GM21529 (cell line): ENCODE data around the gene FMNL2.

ENCODE experiments used
- ATAC-seq: cut with Tn5 transposase; IDR thresholded peaks from one replicate; pipeline ENCODE4 v1.9.1; 2021; ENCODE audit not compliant: unreplicated experiment

The FMNL2 gene

GRCh38 chr2:152337511-152337903 lies 2.5 kb downstream of the FMNL2 start:
- no peak for ATAC-seq

GRCh38 chr2:152339556-152340286 lies 4.7 kb downstream of the FMNL2 start:
- ATAC-seq, result no peak

GRCh38 chr2:152342259-152343046 lies 7.5 kb downstream of the FMNL2 start:
- ATAC-seq, result no peak

DNA sequence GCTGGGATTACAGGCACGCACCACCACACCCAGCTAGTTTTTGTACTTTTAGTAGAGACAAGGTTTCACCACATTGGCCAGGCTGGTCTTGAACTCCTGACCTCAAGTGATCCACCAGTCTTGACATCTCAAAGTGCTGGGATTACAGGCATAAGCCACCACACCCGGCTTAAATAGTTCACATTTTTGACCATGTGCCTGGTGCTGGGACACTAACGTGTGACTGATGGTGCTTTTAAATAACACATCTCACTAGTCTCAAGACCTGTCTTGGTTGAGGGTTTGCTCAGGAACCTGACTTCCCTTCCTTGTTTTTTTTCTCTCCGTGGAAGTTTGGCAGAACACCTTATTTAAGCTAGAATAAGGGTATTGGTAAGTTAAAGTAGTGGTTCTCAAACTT lies 8.5 kb downstream of the FMNL2 start:
- no peak for ATAC-seq

DNA sequence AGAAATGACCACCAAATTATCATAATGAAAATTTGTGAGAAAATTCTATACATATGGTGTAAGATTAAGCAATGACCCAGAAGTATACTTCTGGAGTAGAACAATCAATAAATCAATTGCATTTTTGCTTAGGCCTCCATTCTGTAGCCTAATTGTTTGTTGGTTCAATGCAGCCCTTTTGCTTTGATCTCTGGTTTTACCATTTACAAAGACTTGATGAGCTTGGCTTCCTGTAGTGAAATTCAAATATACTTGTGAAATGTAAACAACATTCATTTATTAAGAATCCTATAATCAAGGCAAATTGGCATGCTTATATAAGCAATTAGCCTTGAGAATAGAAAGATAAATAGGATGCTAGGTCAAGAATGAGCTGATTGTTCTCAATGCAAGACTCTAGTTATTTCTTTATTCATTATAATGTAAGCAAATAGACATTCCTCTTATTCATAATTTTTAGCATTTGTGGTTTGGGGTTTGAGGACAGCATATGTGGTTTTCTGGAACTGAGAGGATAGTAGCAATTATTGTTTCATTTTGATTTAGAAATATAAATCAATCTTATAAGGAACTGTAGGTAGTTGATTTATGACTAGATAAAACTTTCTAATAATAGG lies 9.7 kb downstream of the FMNL2 start:
- ATAC-seq, result no peak

DNA sequence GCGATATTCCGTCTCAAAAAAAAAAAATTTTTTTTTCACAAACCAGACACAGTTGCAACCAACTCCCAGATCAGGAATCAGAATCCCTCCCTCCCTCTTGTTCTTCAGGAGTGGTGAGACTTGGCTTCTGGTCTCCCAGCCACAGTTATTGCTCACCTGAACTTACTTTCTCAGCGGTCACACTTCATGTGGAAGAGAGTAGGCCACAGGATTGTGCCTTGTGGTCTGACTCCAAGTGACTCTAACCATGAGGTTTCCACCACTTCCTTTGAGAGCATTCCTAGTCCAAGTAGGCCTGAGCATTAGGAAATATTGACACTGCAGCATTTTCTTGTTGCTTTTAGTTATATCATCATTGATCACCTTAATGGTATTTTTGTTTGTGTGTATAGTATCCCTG lies 12.1 kb downstream of the FMNL2 start:
- ATAC-seq, result no peak

GRCh38 chr2:152348388-152348787 lies 13.4 kb downstream of the FMNL2 start:
- no peak for ATAC-seq

GRCh38 chr2:152349416-152349815 lies 14.4 kb downstream of the FMNL2 start:
- ATAC-seq, result no peak

DNA sequence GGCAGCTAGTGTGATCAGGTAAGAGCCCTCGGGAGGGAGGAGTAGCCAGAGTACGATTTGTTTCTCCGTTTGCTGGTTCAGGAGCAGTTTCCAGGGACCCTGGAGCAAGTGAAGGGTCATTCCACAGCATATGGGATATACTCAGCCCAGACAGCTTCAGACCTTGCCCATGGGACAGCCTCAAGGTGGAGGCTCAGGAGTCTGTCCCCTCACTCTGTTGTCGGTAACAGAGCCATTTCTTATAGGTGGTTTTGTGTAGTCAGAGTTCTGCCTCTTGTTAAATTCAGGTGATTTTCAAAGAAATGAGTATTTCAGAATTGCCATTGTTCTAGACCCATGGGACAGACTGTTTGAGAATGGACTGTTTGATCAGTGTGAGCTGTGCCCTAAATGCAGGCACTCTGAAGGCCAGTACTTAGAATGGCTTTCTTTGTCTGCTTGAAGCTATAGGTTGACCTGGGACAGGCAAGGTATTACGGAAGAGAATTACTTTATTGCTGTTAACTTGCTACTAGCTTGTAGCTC lies 15.2 kb downstream of the FMNL2 start:
- no peak for ATAC-seq

DNA sequence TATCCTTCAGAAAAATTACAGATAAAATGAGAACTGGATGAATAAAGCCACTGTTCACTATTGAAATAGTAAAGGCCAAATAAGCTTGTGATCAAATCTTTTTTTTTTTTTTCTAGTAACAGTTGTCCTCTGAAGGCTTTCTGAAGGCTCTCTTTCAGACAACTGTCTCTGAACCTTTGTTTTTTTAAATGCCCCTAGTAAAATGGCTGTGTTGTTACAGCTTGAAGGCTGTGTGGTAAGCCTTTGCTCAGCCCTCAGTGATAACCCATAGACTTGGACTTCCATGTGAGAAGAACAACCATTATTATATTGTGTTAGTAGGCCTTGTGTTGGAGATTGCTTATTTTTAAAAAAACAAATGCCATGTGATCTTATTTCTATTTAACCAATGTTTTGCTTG lies 17.6 kb downstream of the FMNL2 start:
- no peak for ATAC-seq

DNA sequence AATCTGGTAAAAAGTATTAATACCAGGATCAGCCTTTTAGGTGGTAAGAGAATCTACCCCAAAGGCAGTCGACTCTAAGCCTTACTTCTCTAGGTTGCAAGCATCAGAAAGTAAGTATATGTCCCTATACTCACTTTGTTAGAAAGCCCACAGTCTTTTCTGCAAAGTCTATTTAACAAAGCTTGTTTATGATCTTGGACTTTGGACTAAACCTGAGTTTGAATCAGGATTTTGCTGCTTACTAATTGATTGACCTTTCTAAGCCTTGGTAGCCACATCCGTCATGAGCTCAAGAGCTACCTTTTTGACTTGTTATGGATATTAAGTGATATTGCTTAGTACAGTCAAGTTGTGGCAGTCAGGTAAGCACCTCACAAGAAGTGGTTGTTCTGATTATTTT lies 18.4 kb downstream of the FMNL2 start:
- ATAC-seq, result no peak

- no peak for ATAC-seq
Measured at GRCh38 chr2:152354069-152354755, 19.2 kb downstream of the FMNL2 start.

DNA sequence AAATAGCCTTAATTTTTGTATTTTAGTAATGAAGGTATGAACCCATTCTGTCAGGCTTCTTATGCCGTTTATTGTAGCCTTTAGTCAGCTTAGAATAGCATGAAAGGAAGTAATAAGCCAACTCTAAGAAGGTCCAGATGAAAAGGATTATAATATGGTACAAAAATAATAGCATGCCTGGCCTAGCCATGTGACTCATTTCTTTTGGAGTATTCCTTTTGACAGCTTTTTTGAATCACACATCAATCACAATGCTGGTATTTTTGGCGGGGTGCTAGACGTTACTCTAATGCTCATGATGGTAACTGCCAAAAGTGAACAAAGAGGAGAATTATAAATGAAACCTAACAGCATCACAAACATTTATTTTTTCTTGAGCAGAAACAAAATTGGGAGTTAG lies 19.9 kb downstream of the FMNL2 start:
- ATAC-seq, result no peak

DNA sequence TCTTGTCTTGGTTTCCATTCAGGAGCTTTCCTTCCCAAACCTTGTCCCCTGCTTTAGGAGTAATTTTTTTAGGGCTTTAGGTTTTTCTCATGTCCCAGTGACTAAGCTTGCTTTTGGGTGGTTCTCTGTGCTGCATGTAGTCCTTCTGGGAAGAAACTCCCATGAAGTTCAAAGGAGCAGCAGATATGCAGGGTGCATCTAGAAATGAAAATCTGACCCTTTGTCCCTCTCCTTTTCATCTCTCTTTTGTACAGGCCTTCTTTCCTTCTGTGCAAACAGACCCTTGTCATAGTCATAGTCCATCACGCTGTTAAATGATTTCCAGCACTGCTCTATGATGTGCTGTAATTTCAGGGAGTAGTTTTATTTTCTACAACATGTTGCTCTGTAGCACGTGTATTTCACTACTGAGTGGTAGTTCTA lies 20.4 kb downstream of the FMNL2 start:
- no peak for ATAC-seq

DNA sequence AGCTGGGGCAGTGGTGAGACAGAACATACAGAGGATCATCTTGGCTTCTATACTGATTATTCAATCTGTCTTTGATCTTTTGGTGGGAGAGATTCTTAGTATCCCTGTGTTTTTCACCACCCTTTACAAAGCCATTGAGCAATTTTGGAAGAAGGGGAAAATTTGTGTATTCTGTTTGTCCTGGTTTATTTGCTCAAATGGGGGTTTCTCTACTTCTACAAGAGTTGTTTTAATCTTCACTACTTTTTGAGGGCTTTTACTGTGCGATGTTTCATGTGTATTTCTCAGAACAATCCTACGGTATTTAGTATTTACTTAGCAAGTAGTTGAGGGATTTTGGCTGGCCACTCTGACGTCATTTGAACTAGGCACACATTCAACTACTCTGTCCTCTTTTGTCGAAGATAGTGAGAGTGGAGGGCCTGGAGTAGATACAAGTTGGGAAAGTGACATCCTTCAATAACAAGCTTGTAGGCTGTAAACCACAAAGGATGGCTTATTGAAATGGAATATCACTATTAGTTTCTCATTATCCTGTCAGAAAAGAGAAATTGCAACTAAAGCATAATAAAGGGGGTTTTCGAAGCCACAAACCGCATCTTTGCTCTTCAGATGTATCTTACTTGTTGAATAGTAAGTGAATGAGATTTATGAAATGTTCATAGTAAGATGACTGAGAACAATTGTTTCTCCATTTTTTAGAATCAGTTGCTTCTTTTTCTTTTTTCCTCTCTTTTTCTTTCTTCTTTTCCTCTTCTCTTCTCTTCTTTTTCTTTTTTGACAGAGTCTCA lies 24.8 kb downstream of the FMNL2 start:
- ATAC-seq, result peak; percentile 50

- peak; percentile 64 for ATAC-seq
Measured at GRCh38 chr2:152363936-152364335, 29.0 kb downstream of the FMNL2 start.

DNA sequence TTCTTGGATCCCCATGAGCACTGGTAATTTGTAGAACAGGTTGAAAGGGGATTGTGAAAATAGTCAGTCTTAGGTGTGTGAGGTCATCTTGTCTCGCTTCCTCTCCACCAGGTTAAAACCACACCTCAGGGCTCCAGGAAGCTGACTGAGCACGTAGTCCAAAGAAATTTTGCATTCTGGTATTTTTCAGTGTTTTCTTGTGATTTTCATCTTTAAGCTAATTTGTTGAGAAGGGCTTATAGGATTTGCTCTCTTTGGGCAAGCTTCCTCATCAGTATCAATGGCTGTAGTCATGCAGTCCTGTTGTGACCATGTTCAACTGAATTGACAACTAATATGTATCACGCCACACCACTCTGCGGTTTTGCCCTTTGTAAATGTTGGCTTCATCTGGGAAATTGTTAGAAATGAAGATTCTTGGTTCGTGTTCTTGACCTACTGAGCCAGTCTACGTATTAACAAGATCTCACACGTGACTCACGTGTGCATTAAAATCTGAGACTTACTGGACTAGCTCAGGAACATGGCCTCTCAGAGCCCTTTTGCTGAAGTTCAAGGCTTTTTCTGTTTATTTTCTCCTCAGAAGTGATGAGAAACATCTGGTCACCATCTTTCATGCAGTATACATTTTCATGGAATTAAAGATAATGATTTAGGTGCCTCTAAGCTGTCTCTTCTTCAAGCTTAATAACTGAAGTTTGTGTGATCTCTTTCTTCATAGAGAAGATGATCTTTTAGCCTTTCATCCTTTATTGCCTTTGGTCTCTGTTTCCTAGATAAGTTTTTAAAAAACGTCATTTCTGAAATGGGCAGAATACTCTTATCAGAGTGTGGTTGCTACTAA lies 32.8 kb downstream of the FMNL2 start:
- ATAC-seq, result peak; percentile 89

DNA sequence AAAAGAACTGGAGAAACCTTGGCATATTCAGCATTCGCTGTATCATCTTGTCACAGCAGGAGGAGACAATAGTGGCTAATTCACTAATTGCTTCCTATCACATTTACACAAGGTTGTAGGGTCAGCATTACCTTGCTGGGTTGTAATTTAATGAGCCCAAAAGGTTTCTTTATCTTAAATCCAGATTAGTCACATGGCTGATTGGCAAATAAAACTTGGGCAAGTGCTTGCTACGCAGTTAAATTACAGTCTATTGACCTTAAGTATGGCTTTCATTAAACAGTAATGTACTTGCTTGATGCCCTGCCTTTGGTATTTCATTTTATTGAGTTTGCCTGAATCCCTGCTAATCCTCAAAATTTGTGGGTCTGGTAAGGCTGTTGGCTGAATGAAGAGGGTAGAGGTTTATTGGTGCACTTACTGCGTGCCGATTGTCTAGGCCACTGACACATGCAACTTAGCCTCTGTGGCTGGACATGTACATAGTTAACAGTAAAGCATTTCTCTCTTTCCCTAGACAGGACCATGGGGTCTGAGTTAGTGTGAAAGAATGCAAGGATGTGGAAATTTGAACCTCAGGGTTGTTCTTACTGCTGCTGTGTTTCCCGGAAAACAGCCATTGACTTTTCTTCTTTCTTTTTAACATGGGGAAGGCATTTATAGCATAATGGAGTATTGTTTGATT lies 34.3 kb downstream of the FMNL2 start:
- ATAC-seq, result no peak

DNA sequence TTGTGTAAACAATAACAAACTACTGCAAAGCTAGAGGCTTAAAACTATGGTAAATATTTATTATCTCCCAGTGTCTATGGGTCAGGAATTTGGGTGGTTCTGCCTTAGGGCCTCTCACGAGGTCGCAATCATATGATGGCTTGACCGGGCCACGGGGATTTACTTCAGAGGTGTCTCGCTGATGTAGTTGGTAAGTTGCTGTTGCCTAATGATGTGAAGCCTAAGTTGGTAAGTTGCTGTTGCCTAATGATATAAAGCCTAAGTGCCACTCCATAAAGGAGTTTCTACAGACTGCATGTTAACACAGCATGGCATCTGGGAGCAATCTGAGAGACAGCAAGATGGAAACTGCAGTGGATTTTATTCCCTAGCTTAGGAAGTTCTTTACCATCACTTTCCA lies 35.8 kb downstream of the FMNL2 start:
- ATAC-seq, result no peak
